GM12891 (cell line): ENCODE results near the gene PAIP2.
"Not testable (repeated sequence)": the region's sequence is repeated elsewhere in the genome, so short reads cannot be mapped to it uniquely, and the experiment has no call there.

Experiments used
- DNase-seq: peaks from one replicate; pipeline ENCODE4 v3.0.0; 2011; ENCODE audit warnings: low spot score; ENCODE audit not compliant: insufficient read length
- FAIRE-seq: peaks from 2 replicates; lab custom pipeline; 2011; peaks lifted over from hg19 to GRCh38; lab: Jason Lieb, UNC
- PAX5 ChIP-seq: IDR thresholded peaks from 2 replicates; pipeline ENCODE4 v1.6.1; 2011; ENCODE audit warnings: low read length, moderate library complexity, mild to moderate bottlenecking; ENCODE audit not compliant: insufficient read depth, severe bottlenecking
- POLR2A ChIP-seq: IDR thresholded peaks from 2 replicates; pipeline ENCODE4 v1.6.1; 2011; ENCODE audit warnings: low read depth, low read length, control low read depth
- POLR2AphosphoS5 ChIP-seq: IDR thresholded peaks from 2 replicates; pipeline ENCODE4 v1.6.1; 2011; ENCODE audit warnings: low read depth, low read length, control low read depth
- POU2F2 ChIP-seq: IDR thresholded peaks from 2 replicates; pipeline ENCODE4 v1.6.1; 2011; ENCODE audit warnings: low read depth, mild to moderate bottlenecking, control low read depth, low read length, moderate library complexity
- SPI1 ChIP-seq: IDR thresholded peaks from 2 replicates; pipeline ENCODE4 v1.6.1; 2011; ENCODE audit warnings: low read depth, low read length, control low read depth
- TAF1 ChIP-seq: IDR thresholded peaks from 2 replicates; pipeline ENCODE4 v1.6.1; 2011; ENCODE audit warnings: low read depth, low read length, control low read depth

Gene PAIP2

GRCh38 chr5:139406963-139407362 is 65.3 kb downstream of the PAIP2 start:
- no peak for FAIRE-seq
- no peak for DNase-seq
- TF ChIP-seq PAX5 (no peak), TAF1 (no peak), POLR2A (no peak), POLR2AphosphoS5 (no peak)

- DNase-seq (no peak), FAIRE-seq (peak; percentile 28)
- peak; percentile 72 for TF ChIP-seq SPI1
- TF ChIP-seq PAX5 = no peak
- no peak for TF ChIP-seq POU2F2
- no peak for TF ChIP-seq POLR2AphosphoS5
- no peak for TF ChIP-seq POLR2A
- TF ChIP-seq TAF1 = no peak
Measured at GRCh38 chr5:139407517-139407916, 65.9 kb downstream of the PAIP2 start.

- DNase-seq (no peak), FAIRE-seq (no peak)
- TF ChIP-seq TAF1 (no peak), POLR2A (no peak)
Measured at GRCh38 chr5:139408191-139408590, 66.5 kb downstream of the PAIP2 start.

GRCh38 chr5:139409116-139409515 is 67.5 kb downstream of the PAIP2 start:
- not testable (repeated sequence) for FAIRE-seq, DNase-seq

- no peak for TF ChIP-seq POLR2AphosphoS5
- no peak for TF ChIP-seq TAF1
- no peak for TF ChIP-seq SPI1
- TF ChIP-seq POLR2A = no peak
- TF ChIP-seq POU2F2 = no peak
- TF ChIP-seq PAX5 = no peak
- FAIRE-seq (no peak), DNase-seq (no peak)
Measured at GRCh38 chr5:139410121-139410992, 68.7 kb downstream of the PAIP2 start.

GRCh38 chr5:139410993-139411828 is 69.6 kb downstream of the PAIP2 start:
- FAIRE-seq (no peak), DNase-seq (no peak)
- TF ChIP-seq PAX5 (no peak), POLR2AphosphoS5 (no peak)

- TF ChIP-seq POLR2AphosphoS5 = no peak
- no peak for TF ChIP-seq TAF1
- no peak for TF ChIP-seq PAX5
- no peak for TF ChIP-seq POLR2A
- no peak for TF ChIP-seq POU2F2
- no peak for TF ChIP-seq SPI1
- FAIRE-seq (no peak), DNase-seq (no peak)
Measured at GRCh38 chr5:139413153-139413552, 71.5 kb downstream of the PAIP2 start.

- no peak for TF ChIP-seq SPI1
- no peak for TF ChIP-seq POLR2AphosphoS5
- no peak for TF ChIP-seq PAX5
- DNase-seq (no peak), FAIRE-seq (peak; percentile 60)
Measured at GRCh38 chr5:139413963-139414362, 72.3 kb downstream of the PAIP2 start.

- no peak for DNase-seq
- FAIRE-seq = no peak
- TF ChIP-seq POLR2AphosphoS5 (no peak), SPI1 (no peak), TAF1 (no peak), POU2F2 (no peak), POLR2A (no peak), PAX5 (no peak)
Measured at GRCh38 chr5:139414581-139415130, 73.0 kb downstream of the PAIP2 start.
